Pancreas (tissue), 10 donors: Measurements from ENCODE around the gene CEP76. TPM values are rescaled to one million over a fixed set of nuclear protein-coding genes. Genes with fewer than 3 reads are reported as not detected.
A peak's percentile ranks its signal among the peaks of the same experiment; 100 is the strongest.
"Not testable (repeated sequence)": the region's sequence is repeated elsewhere in the genome, so short reads cannot be mapped to it uniquely, and the experiment has no call there.

ENCODE experiments used
- ATAC-seq, 4 donors: fragments of 200-7000 bp; cut with Tn5 transposase; one replicate each; pipeline versions ENCODE4 v1.8.0 to v1.9.1; 2020; ENCODE audit warnings: mild to moderate bottlenecking in 4 of 4, moderate library complexity in 4 of 4
- DNase-seq, 6 donors: peaks; one replicate each; pipeline ENCODE4 v3.0.0-alpha.2; 2020
- FAIRE-seq: peaks from 2 replicates; lab custom pipeline; 2012; peaks lifted over from hg19 to GRCh38; lab: Jason Lieb, UNC
- H3K27ac ChIP-seq, 4 donors: fragments of 200-600 bp; sonication (generic); 1 replicate in 3 of 4; 2 replicates in 1 of 4; pipeline versions ENCODE4 v1.5.0 to v1.8.0; 2020
- H3K27me3 ChIP-seq, 4 donors: fragments of 200-600 bp; one replicate each; pipeline ENCODE4 v1.8.0; 2021
- H3K36me3 ChIP-seq, 3 donors: fragments of 200-600 bp; sonication (generic) in 1 of 3; one replicate each; pipeline versions ENCODE4 v1.5.0 to v1.8.0; 2020 to 2021
- H3K4me1 ChIP-seq, 3 donors: fragments of 200-600 bp; one replicate each; pipeline ENCODE4 v1.8.0; 2021
- H3K4me3 ChIP-seq, 4 donors: fragments of 200-600 bp; sonication (generic) in 2 of 4; one replicate each; pipeline versions ENCODE4 v1.5.0 to v1.8.0; 2020 to 2021
- H3K9me3 ChIP-seq, 4 donors: fragments of 200-600 bp; one replicate each; pipeline ENCODE4 v1.8.0; 2021
- CTCF ChIP-seq, 4 donors: fragments of 200-600 bp; sonication (generic) in 3 of 4; IDR thresholded peaks; one replicate each; pipeline versions ENCODE4 v1.5.0 to v1.8.0; 2021; ENCODE audit warnings: antibody characterized with exemption in 4 of 4
- WGBS, 2 donors: extraction: QIAGEN DNeasy Blood & Tissue Kit; methylation state at CpG; one replicate each; pipeline ENCODE4 v1.1.7; 2013; 5-methylcytosine and 5-hydroxymethylcytosine counted together
- intact Hi-C, 3 donors: fragments of 100-400 bp; cut with DNase I; formaldehyde crosslinking; loops; one replicate each; pipeline versions ENCODE4 v1.11.1 to v1.14.2; 2022
- polyA plus RNA-seq, 2 donors: library from polyadenylated mRNA; stranded (reverse); fragments of 200-250 nt; gene quantifications; one replicate each; pipeline ENCODE4 v1.2.3, GENCODE V29; 2013
- total RNA-seq, 6 donors: library from RNA; stranded (reverse); fragmentation: NEBNext Ultra II Directional in 4 of 6; extraction: Animal tissue kit (Norgen Biotek cat#: 25700) in 4 of 6; gene quantifications; one replicate each; pipeline versions ENCODE4 v1.2.1 to v1.2.4, GENCODE V29; 2021 to 2023
- donor health status: healthy with polysubstance abuse.
- donor health status: DM: no; HTN: no; CAD: no; lungs with moderate emphysema.
- donor health status: DM: no; HTN: no; CAD: no.
- donor health status: control.
- donor health status: control.
- donor health status: Bipolar disorder and iron deficiency.
- donor health status: DM: yes; HTN: yes; CAD: no.
- donor health status: DM: no; HTN: no; CAD: no.
- donor health status: DM: no; HTN: no; CAD: no.
- donor health status: DM: yes; HTN: yes; CAD: no.

CEP76 gene
- total and polyA plus RNA-seq, 8 donors: 1.6 to 3.6 (median 2.4) TPM

GRCh38 chr18:12652861-12653401, 49.6 kb downstream of the CEP76 start:
- ATAC-seq (no peak), DNase-seq (no peak), FAIRE-seq (no peak)
- Histone ChIP-seq H3K4me3 (no peak overlapping the region), H3K27ac (no peak overlapping the region), H3K27me3 (no peaks in the 10 kb centered on the region), H3K9me3 (no peaks in the 10 kb centered on the region), H3K4me1 (peaks cover 0 to 19% (median 5%) of the 10 kb centered on the region in 3 donors), H3K36me3 (no peaks in the 10 kb centered on the region)
- intact Hi-C loops: no loop called here
- no peak for TF ChIP-seq CTCF (IDR thresholded peaks at IDR 0.05)
- 30 to 37% methylated on average over 3 of the region's 3 CpGs for WGBS, 2 donors

GRCh38 chr18:12651651-12652050, 50.9 kb downstream of the CEP76 start:
- DNase-seq (no peak), FAIRE-seq (no peak), ATAC-seq (no peak)
- peaks cover 0 to 18% (median 5%) of the 10 kb centered on the region in 3 donors for H3K4me1 ChIP-seq
- H3K4me3 ChIP-seq: no peak overlapping the region
- H3K27ac ChIP-seq: no peak overlapping the region
- no peak for TF ChIP-seq CTCF (IDR thresholded peaks at IDR 0.05)
- no peaks in the 10 kb centered on the region for H3K36me3 ChIP-seq
- H3K27me3 ChIP-seq: no peaks in the 10 kb centered on the region
- 66 to 71% methylated on average over 4 of the region's 4 CpGs for WGBS, 2 donors
- H3K9me3 ChIP-seq: no peaks in the 10 kb centered on the region
- intact Hi-C loops: no loop called here

GRCh38 chr18:12647773-12648172, 54.8 kb downstream of the CEP76 start:
- no peak for DNase-seq
- H3K27ac ChIP-seq: no peak overlapping the region
- intact Hi-C loops: no loop called here
- WGBS, 2 donors: 84 to 93% methylated on average over 3 of the region's 3 CpGs
- H3K27me3 ChIP-seq: no peaks in the 10 kb centered on the region
- no peaks in the 10 kb centered on the region for H3K9me3 ChIP-seq
- peaks cover 0 to 4% (median 0%) of the 10 kb centered on the region in 3 donors for H3K4me1 ChIP-seq
- H3K36me3 ChIP-seq: no peaks in the 10 kb centered on the region
- no peak overlapping the region for H3K4me3 ChIP-seq
- no peak for FAIRE-seq
- no peak for ATAC-seq
- no peak for TF ChIP-seq CTCF (IDR thresholded peaks at IDR 0.05)

GRCh38 chr18:12645751-12646203, 56.7 kb downstream of the CEP76 start:
- no peak for FAIRE-seq
- no peaks in the 10 kb centered on the region for H3K9me3 ChIP-seq
- ATAC-seq: peak in 2 of 4 donors; percentile 37 to 38
- intact Hi-C loops: no loop called here
- no peaks in the 10 kb centered on the region for H3K36me3 ChIP-seq
- DNase-seq: no peak
- 51 to 56% methylated on average over 10 of the region's 10 CpGs for whole genome bisulfite sequencing, 2 donors
- H3K27ac ChIP-seq: no peak overlapping the region
- peaks cover 0 to 4% (median 0%) of the 10 kb centered on the region in 3 donors for H3K4me1 ChIP-seq
- TF ChIP-seq CTCF (IDR thresholded peaks at IDR 0.05): no peak
- no peaks in the 10 kb centered on the region for H3K27me3 ChIP-seq
- H3K4me3 ChIP-seq: no peak overlapping the region

GRCh38 chr18:12645254-12645653, 57.3 kb downstream of the CEP76 start:
- Histone ChIP-seq H3K4me1 (peaks cover 0 to 4% (median 0%) of the 10 kb centered on the region in 3 donors), H3K9me3 (no peaks in the 10 kb centered on the region), H3K4me3 (no peak overlapping the region), H3K36me3 (no peaks in the 10 kb centered on the region), H3K27ac (no peak overlapping the region), H3K27me3 (no peaks in the 10 kb centered on the region)
- no peak for ATAC-seq
- no peak for FAIRE-seq
- DNase-seq: no peak
- intact Hi-C loops: no loop called here
- no peak for TF ChIP-seq CTCF (IDR thresholded peaks at IDR 0.05)

GRCh38 chr18:12643756-12644155, 58.8 kb downstream of the CEP76 start:
- intact Hi-C loops, H3K27me3 ChIP-seq, H3K27ac ChIP-seq, H3K4me1 ChIP-seq, H3K36me3 ChIP-seq, DNase-seq, ATAC-seq, H3K9me3 ChIP-seq, H3K4me3 ChIP-seq, FAIRE-seq: not testable (repeated sequence)
- 96 to 98% methylated on average over 5 of the region's 5 CpGs for WGBS, 2 donors
